ENCODE results near the gene FSD1L. TPM values are rescaled to one million over a fixed set of nuclear protein-coding genes. Genes with fewer than 3 reads are reported as not detected.

Gene FSD1L
- total and polyA plus RNA-seq, 2 experiments from 2014 or later, result 8.8 to 10.1 TPM

- Histone ChIP-seq H3K4me3 (no peak overlapping the region), H3K27me3 (no peaks in the 10 kb centered on the region), H3K36me3 (no peaks in the 10 kb centered on the region), H3K9me3 (ENCODE audit: low read depth) (no peaks in the 10 kb centered on the region), H3K4me1 (ENCODE audit: low read depth) (peaks cover 11% of the 10 kb centered on the region), H3K27ac (no peak overlapping the region)
- no peak for DNase-seq (ENCODE audit: low read depth in 1 of 2, low spot score in 1 of 2)
- TF ChIP-seq CTCF (IDR thresholded peaks at IDR 0.05; ENCODE audit: low read depth, low read length), result no peak
Measured at GRCh38 chr9:105437704-105438103, 10.1 kb upstream of the FSD1L start.

- TF ChIP-seq CTCF (IDR thresholded peaks at IDR 0.05; ENCODE audit: low read depth, low read length), result no peak
- Histone ChIP-seq H3K4me3 (no peak overlapping the region), H3K27ac (no peak overlapping the region), H3K4me1 (ENCODE audit: low read depth) (peaks cover 11% of the 10 kb centered on the region), H3K9me3 (ENCODE audit: low read depth) (no peaks in the 10 kb centered on the region), H3K36me3 (no peaks in the 10 kb centered on the region), H3K27me3 (no peaks in the 10 kb centered on the region)
- DNase-seq (ENCODE audit: low read depth in 1 of 2, low spot score in 1 of 2), result peak in 1 of 2 donors; percentile 76
Measured at GRCh38 chr9:105438141-105438806, 9.6 kb upstream of the FSD1L start.

GRCh38 chr9:105439428-105439827 lies 8.4 kb upstream of the FSD1L start:
- H3K27me3 ChIP-seq, result no peaks in the 10 kb centered on the region
- no peak overlapping the region for H3K27ac ChIP-seq
- no peaks in the 10 kb centered on the region for H3K36me3 ChIP-seq
- H3K4me1 ChIP-seq (ENCODE audit: low read depth), result peaks cover 11% of the 10 kb centered on the region
- TF ChIP-seq CTCF (IDR thresholded peaks at IDR 0.05; ENCODE audit: low read depth, low read length), result no peak
- H3K9me3 ChIP-seq (ENCODE audit: low read depth), result no peaks in the 10 kb centered on the region
- no peak overlapping the region for H3K4me3 ChIP-seq
- DNase-seq (ENCODE audit: low read depth in 1 of 2, low spot score in 1 of 2), result peak in 1 of 2 donors; percentile 41

- no peaks in the 10 kb centered on the region for H3K36me3 ChIP-seq
Measured at GRCh38 chr9:105441616-105442160, 6.1 kb upstream of the FSD1L start.

GRCh38 chr9:105443121-105443520 lies 4.7 kb upstream of the FSD1L start:
- DNase-seq (ENCODE audit: low read depth in 1 of 2, low spot score in 1 of 2), result no peak
- no peak for TF ChIP-seq CTCF (IDR thresholded peaks at IDR 0.05; ENCODE audit: low read depth, low read length)
- H3K36me3 ChIP-seq, result no peaks in the 10 kb centered on the region
- no peak overlapping the region for H3K27ac ChIP-seq
- H3K4me1 ChIP-seq (ENCODE audit: low read depth), result peaks cover 14% of the 10 kb centered on the region
- H3K4me3 ChIP-seq, result no peak overlapping the region
- no peaks in the 10 kb centered on the region for H3K9me3 ChIP-seq (ENCODE audit: low read depth)
- no peaks in the 10 kb centered on the region for H3K27me3 ChIP-seq

More at GRCh38 chr9:105441616-105442160, 6.1 kb upstream of the FSD1L start:
- no peak for TF ChIP-seq CTCF (IDR thresholded peaks at IDR 0.05; ENCODE audit: low read depth, low read length)
- Histone ChIP-seq H3K27ac (peak overlapping the region; percentile 31), H3K27me3 (no peaks in the 10 kb centered on the region), H3K4me1 (ENCODE audit: low read depth) (peaks cover 11% of the 10 kb centered on the region), H3K4me3 (no peak overlapping the region), H3K9me3 (ENCODE audit: low read depth) (no peaks in the 10 kb centered on the region)
- DNase-seq (ENCODE audit: low read depth in 1 of 2, low spot score in 1 of 2), result peak; percentile 14 to 47

All from cardiac muscle cell (in vitro differentiated cells and primary cell).